SIG-M5 treated with dmso at 0.1 percent for 504 hours (cell line): Measurements from ENCODE around the gene SEMA4F.
A peak's percentile ranks its signal among the peaks of the same experiment; 100 is the strongest.

Experiments
- DNase-seq: peaks from one replicate; lab custom pipeline; 2025; ENCODE audit not compliant: unreplicated experiment; lab: John Stamatoyannopoulos, UW

SEMA4F gene

DNA sequence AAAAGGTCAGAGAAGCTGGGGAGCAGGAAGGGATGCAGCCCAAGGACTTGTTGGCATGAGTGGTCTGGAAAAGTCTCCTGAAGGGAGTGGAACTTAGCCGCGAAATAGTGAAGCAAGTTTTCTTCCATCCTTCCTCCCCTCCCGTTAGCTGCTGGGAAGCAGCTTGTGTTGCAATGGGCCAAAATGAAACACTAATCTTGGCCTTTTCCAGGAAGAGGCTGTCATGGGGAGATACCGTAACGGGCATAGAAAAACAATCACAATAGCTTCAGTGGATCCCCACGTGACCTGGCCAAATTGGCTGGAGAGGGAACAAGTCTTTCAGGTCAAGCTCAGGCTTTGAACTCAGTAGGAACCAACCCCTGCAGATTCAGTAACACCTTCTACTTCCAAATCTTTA lies 49.3 kb downstream of the SEMA4F start:
- no peak for DNase-seq

- DNase-seq, result no peak
Measured at GRCh38 chr2:74704216-74704615, 50.2 kb downstream of the SEMA4F start.

DNA sequence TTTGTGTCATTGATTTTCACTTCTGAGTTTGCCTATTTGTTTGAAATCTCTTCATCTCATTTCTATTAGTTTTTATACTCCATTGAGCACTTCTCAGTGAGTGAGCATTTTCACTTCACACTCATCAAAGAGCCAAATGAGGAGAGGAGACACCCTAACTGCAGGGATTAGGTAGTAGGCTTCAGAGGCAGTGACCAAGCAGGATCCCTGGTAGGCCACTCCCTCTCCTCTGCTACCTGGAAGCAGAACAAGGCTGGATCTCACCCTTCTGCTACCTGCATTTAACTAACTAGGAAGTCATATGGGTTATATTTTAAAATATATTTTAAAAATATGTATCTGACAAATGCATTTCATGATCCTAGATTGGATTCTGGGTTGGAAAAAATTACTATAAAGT lies 52.7 kb downstream of the SEMA4F start:
- DNase-seq, result no peak

- DNase-seq, result no peak
Measured at GRCh38 chr2:74707837-74708236, 53.8 kb downstream of the SEMA4F start.

GRCh38 chr2:74708296-74708695 lies 54.2 kb downstream of the SEMA4F start:
- no peak for DNase-seq

- DNase-seq, result no peak
Measured at GRCh38 chr2:74708883-74709282, 54.8 kb downstream of the SEMA4F start.

- DNase-seq, result no peak
Measured at GRCh38 chr2:74712223-74713053, 58.4 kb downstream of the SEMA4F start.

GRCh38 chr2:74714691-74715080 lies 60.6 kb downstream of the SEMA4F start:
- no peak for DNase-seq

- peak; percentile 70 for DNase-seq
Measured at GRCh38 chr2:74715081-74715791, 61.2 kb downstream of the SEMA4F start.

- DNase-seq, result no peak
Measured at GRCh38 chr2:74715880-74716279, 61.8 kb downstream of the SEMA4F start.

DNA sequence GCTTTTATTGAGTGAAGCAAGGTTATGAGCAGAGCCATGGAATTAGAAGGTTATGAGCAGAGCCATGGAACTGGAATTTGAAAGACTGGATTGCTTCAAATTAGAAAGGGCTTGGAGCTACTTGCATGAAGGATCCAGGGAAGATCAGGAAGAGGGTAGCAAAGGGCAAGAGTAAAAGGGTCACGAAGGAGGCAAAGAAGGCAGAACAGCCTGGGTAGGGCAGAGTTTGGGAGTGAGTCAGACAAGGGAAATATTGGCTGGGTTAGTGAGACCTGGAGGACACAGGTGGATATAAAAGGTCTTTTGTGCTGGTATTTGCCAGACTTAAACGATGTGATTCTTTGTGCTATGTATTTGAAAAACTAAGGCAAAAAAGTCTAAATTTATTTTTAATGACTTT lies 65.0 kb downstream of the SEMA4F start:
- DNase-seq, result no peak

DNA sequence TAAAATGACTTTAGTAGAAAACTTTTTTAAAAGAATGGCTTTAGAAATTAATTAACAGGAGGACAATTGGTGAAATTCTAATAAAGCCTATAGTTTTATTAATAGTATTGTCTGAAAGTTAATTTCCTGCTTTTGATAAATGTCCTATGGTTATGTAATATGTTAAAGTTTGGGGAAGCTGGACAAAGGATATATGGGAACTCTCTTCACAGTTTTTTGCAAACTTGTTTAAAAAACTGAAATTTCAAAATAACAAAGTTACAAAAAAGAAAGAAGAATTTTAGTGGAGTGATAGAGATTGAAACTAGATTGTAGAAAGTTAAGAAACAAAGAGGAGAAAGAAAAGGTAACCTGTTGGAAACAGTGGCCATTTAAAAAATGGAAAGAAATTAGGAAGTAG lies 67.3 kb downstream of the SEMA4F start:
- DNase-seq, result no peak

- DNase-seq, result no peak
Measured at GRCh38 chr2:74724496-74724895, 70.4 kb downstream of the SEMA4F start.

GRCh38 chr2:74725287-74725686 lies 71.2 kb downstream of the SEMA4F start:
- DNase-seq, result no peak

GRCh38 chr2:74728842-74729241 lies 74.8 kb downstream of the SEMA4F start:
- DNase-seq, result no peak

GRCh38 chr2:74730530-74730929 lies 76.5 kb downstream of the SEMA4F start:
- DNase-seq, result no peak
